Fibroblast of villous mesenchyme (primary cell): Measurements from ENCODE around the gene RNASE11. TPM values are rescaled to one million over a fixed set of nuclear protein-coding genes. Genes with fewer than 3 reads are reported as not detected.
"Not testable (repeated sequence)": the region's sequence is repeated elsewhere in the genome, so short reads cannot be mapped to it uniquely, and the experiment has no call there.

Source experiments
- DNase-seq: peaks from one replicate; pipeline ENCODE4 v3.0.0-alpha.2; 2010; ENCODE audit warnings: low read depth
- H3K4me3 ChIP-seq: 2 replicates; pipeline ENCODE4 v1.5.1; 2011; ENCODE audit warnings: low read depth, mild to moderate bottlenecking, low read length
- total RNA-seq: library from RNA; depleted of rRNA; stranded (reverse); fragments of >200 nt; gene quantifications from 2 replicates; pipeline ENCODE4 v1.2.3, GENCODE V29; 2012
- TF ChIP-seq, protein P1 (sequence below): IDR thresholded peaks from 2 replicates; pipeline ENCODE4 v1.5.1; 2012; ENCODE audit warnings: low read depth, mild to moderate bottlenecking, low read length; ENCODE audit not compliant: insufficient read depth

RNASE11 gene
- total RNA-seq, 1 donor = not detected

DNA sequence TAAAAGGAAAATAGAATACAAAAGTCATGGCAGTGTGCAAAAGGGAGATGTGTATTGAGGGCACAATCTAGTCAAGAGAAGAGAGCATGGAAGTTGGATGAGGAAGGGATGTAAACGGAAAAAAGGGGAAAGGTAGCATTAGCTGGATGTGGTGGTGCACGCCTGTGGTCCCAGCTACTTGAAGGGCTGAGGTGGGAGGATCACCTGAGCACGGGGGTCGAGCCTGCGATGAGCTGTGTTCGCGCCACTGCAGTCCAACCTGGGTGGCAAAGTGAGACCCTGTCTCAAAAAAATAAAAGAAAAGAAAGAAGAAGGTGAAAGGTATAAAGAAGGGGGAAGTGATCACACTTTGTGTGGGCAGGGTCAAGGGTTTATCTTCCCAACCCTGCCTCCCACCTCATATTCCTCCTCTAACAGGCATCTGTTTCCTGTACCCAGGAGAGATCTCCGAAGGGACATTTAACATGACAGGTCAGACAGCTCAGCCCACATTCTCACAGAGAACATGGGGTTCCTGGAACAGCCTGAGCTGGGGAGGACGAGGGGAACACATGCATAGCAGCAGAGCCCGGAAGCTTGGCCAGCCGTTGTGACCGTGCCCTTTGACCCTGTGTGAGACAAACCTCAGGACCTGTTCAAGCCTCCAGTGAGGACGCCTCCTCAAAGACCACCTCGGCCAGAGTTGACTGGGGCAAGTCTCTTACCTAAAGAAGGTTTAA is 8.9 kb downstream of the RNASE11 start:
- no peak overlapping the region for H3K4me3 ChIP-seq
- no peak for DNase-seq
- TF ChIP-seq, protein P1, sequence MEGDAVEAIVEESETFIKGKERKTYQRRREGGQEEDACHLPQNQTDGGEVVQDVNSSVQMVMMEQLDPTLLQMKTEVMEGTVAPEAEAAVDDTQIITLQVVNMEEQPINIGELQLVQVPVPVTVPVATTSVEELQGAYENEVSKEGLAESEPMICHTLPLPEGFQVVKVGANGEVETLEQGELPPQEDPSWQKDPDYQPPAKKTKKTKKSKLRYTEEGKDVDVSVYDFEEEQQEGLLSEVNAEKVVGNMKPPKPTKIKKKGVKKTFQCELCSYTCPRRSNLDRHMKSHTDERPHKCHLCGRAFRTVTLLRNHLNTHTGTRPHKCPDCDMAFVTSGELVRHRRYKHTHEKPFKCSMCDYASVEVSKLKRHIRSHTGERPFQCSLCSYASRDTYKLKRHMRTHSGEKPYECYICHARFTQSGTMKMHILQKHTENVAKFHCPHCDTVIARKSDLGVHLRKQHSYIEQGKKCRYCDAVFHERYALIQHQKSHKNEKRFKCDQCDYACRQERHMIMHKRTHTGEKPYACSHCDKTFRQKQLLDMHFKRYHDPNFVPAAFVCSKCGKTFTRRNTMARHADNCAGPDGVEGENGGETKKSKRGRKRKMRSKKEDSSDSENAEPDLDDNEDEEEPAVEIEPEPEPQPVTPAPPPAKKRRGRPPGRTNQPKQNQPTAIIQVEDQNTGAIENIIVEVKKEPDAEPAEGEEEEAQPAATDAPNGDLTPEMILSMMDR = no peak

- no peak for DNase-seq
- no peak overlapping the region for H3K4me3 ChIP-seq
- TF ChIP-seq, protein P1 = no peak
Observed at GRCh38 chr14:20578325-20578724, 9.5 kb downstream of the RNASE11 start.

DNA sequence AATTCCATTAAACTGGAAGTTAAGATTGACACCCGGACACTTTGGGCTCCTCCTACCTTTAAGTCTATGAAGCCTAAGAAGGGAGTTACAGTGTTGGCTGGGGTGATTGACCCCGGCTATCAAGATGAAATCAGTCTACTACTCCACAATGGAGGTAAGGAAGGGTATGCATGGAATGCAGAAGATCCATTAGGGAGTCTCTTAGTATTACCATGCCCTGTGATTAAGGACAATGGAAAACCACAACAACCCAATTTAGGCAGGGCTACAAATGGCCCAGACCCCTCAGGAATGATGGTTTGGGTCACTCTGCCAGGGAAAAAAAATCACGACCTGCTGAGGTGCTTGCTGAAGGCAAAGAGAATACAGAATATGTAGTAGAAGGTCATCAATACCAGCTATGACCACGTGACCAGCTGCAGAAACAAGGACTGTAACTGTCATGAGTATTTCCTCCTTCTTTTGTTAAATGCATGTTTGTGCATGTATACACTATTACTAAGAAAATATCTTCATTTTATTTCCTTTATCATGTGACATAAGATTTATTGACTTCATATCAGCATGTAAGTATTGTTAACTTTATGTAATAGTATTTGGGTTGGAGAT is 15.3 kb downstream of the RNASE11 start:
- DNase-seq = not testable (repeated sequence)

DNA sequence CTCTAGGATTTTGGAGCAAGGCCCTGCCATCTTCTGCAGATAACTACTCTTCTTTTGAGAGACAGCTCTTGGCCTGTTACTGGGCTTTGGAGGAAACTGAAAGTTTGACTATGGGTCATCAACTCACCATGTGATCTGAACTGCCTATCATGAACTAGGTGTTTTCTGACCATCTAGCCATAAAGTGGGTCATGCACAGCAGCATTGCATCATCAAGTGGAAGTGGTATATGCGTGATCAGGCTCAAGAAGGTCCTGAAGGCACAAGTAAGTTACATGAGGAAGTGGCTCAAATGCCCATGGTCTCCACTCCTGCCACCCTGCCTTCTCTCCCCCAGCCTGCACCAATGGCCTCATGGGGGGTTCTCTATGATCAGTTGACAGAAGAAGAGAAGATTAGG is 17.1 kb downstream of the RNASE11 start:
- not testable (repeated sequence) for DNase-seq, H3K4me3 ChIP-seq

More for the DNA sequence above, 15.3 kb downstream of the RNASE11 start:
- not testable (repeated sequence) for H3K4me3 ChIP-seq

DNA sequence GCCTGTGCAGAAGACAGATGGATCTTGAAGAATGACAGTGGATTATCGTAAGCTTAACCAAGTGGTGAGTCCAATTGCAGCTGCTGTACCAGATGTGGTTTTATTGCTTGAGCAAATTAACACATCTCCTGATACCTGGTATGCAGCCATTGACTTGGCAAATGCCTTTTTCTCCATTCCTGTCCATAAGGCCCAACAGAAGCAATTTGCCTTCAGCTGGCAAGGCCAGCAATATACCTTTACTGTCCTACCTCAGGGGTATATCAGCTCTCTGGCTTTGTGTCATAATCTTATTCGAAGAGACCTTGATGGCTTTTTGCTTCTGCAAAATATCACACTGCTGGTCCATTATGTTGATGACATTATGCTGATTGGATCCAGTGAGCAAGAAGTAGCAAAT is 17.9 kb downstream of the RNASE11 start:
- not testable (repeated sequence) for DNase-seq, H3K4me3 ChIP-seq

GRCh38 chr14:20569066-20569465 is 18.7 kb downstream of the RNASE11 start:
- H3K4me3 ChIP-seq = no peak overlapping the region
- no peak for DNase-seq
- TF ChIP-seq, protein P1 = no peak

- H3K4me3 ChIP-seq = no peak overlapping the region
- no peak for DNase-seq
- TF ChIP-seq, protein P1 = no peak
Observed at GRCh38 chr14:20568393-20568792, 19.4 kb downstream of the RNASE11 start.

DNA sequence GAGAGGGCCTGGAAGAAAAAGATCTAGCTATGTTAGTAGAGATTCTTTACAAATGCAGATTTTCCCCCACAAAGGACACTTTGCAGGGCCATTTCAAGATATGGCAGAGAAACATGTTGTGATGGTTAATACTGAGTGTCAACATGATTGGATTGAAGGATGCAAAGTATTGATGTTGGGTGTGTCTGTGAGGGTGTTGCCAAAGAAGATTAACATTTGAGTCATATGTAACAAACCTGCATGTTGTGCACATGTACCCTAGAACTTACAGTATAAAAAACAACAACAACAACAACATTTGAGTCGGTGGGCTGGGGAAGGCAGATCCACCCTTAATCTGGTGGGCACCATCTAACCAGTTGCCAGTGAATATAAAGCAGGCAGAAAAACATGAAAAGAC is 20.6 kb downstream of the RNASE11 start:
- DNase-seq, H3K4me3 ChIP-seq: not testable (repeated sequence)

DNA sequence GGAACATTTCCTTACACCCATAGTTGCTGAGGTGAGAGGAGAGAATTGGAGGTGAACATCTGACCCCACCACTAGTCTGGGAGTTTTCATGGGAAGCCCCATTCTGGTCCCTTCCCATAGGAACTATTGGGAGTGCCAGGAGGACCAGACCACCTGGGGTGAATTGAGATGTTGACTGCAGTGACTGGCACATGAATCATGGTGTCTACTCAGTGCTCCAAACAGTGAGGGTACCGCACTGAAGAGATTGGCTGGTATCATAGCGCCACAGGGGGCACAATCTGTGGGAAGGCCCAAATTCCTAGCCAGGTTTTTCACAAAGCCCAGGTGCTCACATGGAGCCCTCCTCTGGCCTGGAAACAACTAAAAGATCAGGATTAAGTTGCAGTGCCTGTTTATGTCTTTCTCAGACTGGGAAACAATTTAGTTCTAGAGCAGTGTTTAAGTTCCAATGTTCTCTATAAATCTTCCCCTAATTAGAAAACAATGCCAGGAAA is 23.3 kb downstream of the RNASE11 start:
- H3K4me3 ChIP-seq = no peak overlapping the region
- no peak for DNase-seq
- TF ChIP-seq, protein P1 = no peak
